ENCODE measurements around the gene PDE11A.
"Not testable (repeated sequence)": the region's sequence is repeated elsewhere in the genome, so short reads cannot be mapped to it uniquely, and the experiment has no call there.

The PDE11A gene

GRCh38 chr2:178074123-178075005 lies 1.8 kb upstream of the PDE11A start:
- DNase-seq (ENCODE audit: low read depth in 2 of 2), result no peak

GRCh38 chr2:178072000-178072382 lies 586 bp downstream of the PDE11A start:
- DNase-seq (ENCODE audit: low read depth in 2 of 2), result no peak

- no peak for DNase-seq (ENCODE audit: low read depth in 2 of 2)
Measured at GRCh38 chr2:178070824-178071223, 1.8 kb downstream of the PDE11A start.

GRCh38 chr2:178069551-178069950 lies 3.0 kb downstream of the PDE11A start:
- DNase-seq (ENCODE audit: low read depth in 2 of 2), result no peak

GRCh38 chr2:178068823-178069454 lies 3.6 kb downstream of the PDE11A start:
- no peak for DNase-seq (ENCODE audit: low read depth in 2 of 2)

- no peak for DNase-seq (ENCODE audit: low read depth in 2 of 2)
Measured at GRCh38 chr2:178066890-178067669, 5.5 kb downstream of the PDE11A start.

GRCh38 chr2:178066324-178066723 lies 6.3 kb downstream of the PDE11A start:
- no peak for DNase-seq (ENCODE audit: low read depth in 2 of 2)

GRCh38 chr2:178059681-178060080 lies 12.9 kb downstream of the PDE11A start:
- no peak for DNase-seq (ENCODE audit: low read depth in 2 of 2)

GRCh38 chr2:178059111-178059510 lies 13.5 kb downstream of the PDE11A start:
- no peak for DNase-seq (ENCODE audit: low read depth in 2 of 2)

- DNase-seq (ENCODE audit: low read depth in 2 of 2), result no peak
Measured at GRCh38 chr2:178057179-178057680, 15.3 kb downstream of the PDE11A start.

- no peak for DNase-seq (ENCODE audit: low read depth in 2 of 2)
Measured at GRCh38 chr2:178056345-178056744, 16.2 kb downstream of the PDE11A start.

- DNase-seq (ENCODE audit: low read depth in 2 of 2), result not testable (repeated sequence)
Measured at GRCh38 chr2:178051257-178051656, 21.3 kb downstream of the PDE11A start.

GRCh38 chr2:178047391-178047790 lies 25.2 kb downstream of the PDE11A start:
- no peak for DNase-seq (ENCODE audit: low read depth in 2 of 2)

GRCh38 chr2:178044836-178045235 lies 27.7 kb downstream of the PDE11A start:
- DNase-seq (ENCODE audit: low read depth in 2 of 2), result no peak

GRCh38 chr2:178043266-178043665 lies 29.3 kb downstream of the PDE11A start:
- DNase-seq (ENCODE audit: low read depth in 2 of 2), result no peak

- not testable (repeated sequence) for DNase-seq (ENCODE audit: low read depth in 2 of 2)
Measured at GRCh38 chr2:178033583-178033982, 39.0 kb downstream of the PDE11A start.

- no peak for DNase-seq (ENCODE audit: low read depth in 2 of 2)
Measured at GRCh38 chr2:178029342-178029741, 43.2 kb downstream of the PDE11A start.

- DNase-seq (ENCODE audit: low read depth in 2 of 2), result no peak
Measured at GRCh38 chr2:178025551-178026185, 46.9 kb downstream of the PDE11A start.

GRCh38 chr2:178018141-178018540 lies 54.4 kb downstream of the PDE11A start:
- DNase-seq (ENCODE audit: low read depth in 2 of 2), result no peak

- DNase-seq (ENCODE audit: low read depth in 2 of 2), result no peak
Measured at GRCh38 chr2:178016612-178017011, 56.0 kb downstream of the PDE11A start.

- no peak for DNase-seq (ENCODE audit: low read depth in 2 of 2)
Measured at GRCh38 chr2:178012639-178013038, 59.9 kb downstream of the PDE11A start.

- no peak for DNase-seq (ENCODE audit: low read depth in 2 of 2)
Measured at GRCh38 chr2:178009813-178010212, 62.8 kb downstream of the PDE11A start.
